GM03348 (cell line): ENCODE results near the gene ACAA1.
A peak's percentile ranks its signal among the peaks of the same experiment; 100 is the strongest.
"Not testable (repeated sequence)": the region's sequence is repeated elsewhere in the genome, so short reads cannot be mapped to it uniquely, and the experiment has no call there.

Experiments used
- DNase-seq: peaks from one replicate; pipeline ENCODE4 v3.0.0; 2012; ENCODE audit warnings: low spot score

The ACAA1 gene

GRCh38 chr3:38154033-38154494, 17.1 kb upstream of the ACAA1 start:
- peak; percentile 36 for DNase-seq

GRCh38 chr3:38153221-38153620, 16.3 kb upstream of the ACAA1 start:
- DNase-seq, result no peak

- no peak for DNase-seq
Observed at GRCh38 chr3:38152609-38153008, 15.7 kb upstream of the ACAA1 start.

GRCh38 chr3:38151667-38152265, 14.8 kb upstream of the ACAA1 start:
- no peak for DNase-seq

DNA sequence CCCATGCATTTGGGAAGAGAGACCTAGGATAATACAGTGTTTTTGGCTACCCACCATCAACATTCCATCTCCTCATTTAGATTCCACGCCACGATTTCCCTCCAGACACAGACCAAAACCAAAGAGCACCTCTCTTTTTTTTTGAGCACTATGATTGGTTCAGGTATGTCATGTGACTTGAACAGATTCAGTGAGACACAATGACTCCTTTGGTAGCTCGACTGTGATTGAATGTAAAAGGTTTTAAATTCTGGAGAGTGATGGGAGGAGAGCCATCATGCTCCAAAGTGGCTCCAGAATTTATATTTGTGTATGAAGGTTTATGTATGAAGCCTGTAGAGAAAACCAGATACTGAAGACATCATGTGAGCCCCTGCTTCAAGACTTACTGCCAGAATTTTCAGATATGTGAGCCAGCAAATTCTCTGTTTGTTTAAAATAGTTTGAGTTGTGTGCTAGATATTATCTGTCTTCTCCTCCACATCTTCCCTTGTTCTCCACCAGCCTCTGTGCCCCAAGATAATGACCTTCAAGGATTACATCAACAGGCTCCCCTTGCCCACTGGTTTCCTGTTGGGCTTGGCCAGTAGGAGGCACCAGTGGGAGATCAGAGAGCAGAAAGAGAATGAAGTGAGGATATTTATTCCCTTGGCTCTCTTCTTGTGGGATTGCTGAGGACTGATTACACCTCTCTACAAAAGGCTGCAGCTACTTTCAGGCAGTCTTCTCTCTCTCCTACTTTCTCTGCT, 14.0 kb upstream of the ACAA1 start:
- DNase-seq, result no peak

- DNase-seq, result no peak
Observed at GRCh38 chr3:38149708-38150107, 12.8 kb upstream of the ACAA1 start.

DNA sequence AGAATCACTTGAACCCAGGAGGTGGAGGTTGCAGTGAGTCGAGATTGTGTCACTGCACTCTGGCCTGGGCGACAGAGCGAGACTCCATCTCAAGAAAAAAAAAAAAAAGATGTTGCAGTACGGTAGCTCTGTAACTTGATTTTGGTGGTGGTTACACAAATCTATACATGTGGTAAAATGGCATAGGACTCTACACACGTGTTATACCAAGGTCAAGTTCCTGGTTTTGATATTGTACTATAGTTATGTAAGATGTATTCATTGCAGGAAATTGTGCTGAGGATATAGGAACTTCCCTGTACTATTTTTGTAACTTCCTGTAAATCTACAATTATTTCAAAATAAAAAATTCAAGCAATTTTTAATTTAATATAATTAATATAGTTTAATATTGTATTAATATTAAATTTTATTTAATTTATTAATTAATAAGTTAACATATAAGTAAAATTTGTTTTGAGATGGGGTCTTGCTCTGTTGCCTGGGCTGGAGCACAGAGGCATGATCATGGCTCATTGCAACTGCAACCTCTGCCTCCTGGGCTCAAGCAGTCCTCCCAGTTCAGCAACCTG, 11.5 kb upstream of the ACAA1 start:
- DNase-seq, result no peak

- DNase-seq, result no peak
Observed at GRCh38 chr3:38147421-38147820, 10.5 kb upstream of the ACAA1 start.

- DNase-seq, result no peak
Observed at GRCh38 chr3:38146504-38146903, 9.6 kb upstream of the ACAA1 start.

GRCh38 chr3:38143511-38143910, 6.6 kb upstream of the ACAA1 start:
- DNase-seq, result no peak

GRCh38 chr3:38142959-38143358, 6.0 kb upstream of the ACAA1 start:
- no peak for DNase-seq

- DNase-seq, result no peak
Observed at GRCh38 chr3:38141952-38142273, 5.0 kb upstream of the ACAA1 start.

GRCh38 chr3:38141173-38141951, 4.4 kb upstream of the ACAA1 start:
- DNase-seq, result no peak

- DNase-seq, result no peak
Observed at GRCh38 chr3:38140326-38141172, 3.6 kb upstream of the ACAA1 start.

- DNase-seq, result no peak
Observed at GRCh38 chr3:38139652-38140051, 2.7 kb upstream of the ACAA1 start.

- no peak for DNase-seq
Observed at GRCh38 chr3:38139191-38139590, 2.3 kb upstream of the ACAA1 start.

DNA sequence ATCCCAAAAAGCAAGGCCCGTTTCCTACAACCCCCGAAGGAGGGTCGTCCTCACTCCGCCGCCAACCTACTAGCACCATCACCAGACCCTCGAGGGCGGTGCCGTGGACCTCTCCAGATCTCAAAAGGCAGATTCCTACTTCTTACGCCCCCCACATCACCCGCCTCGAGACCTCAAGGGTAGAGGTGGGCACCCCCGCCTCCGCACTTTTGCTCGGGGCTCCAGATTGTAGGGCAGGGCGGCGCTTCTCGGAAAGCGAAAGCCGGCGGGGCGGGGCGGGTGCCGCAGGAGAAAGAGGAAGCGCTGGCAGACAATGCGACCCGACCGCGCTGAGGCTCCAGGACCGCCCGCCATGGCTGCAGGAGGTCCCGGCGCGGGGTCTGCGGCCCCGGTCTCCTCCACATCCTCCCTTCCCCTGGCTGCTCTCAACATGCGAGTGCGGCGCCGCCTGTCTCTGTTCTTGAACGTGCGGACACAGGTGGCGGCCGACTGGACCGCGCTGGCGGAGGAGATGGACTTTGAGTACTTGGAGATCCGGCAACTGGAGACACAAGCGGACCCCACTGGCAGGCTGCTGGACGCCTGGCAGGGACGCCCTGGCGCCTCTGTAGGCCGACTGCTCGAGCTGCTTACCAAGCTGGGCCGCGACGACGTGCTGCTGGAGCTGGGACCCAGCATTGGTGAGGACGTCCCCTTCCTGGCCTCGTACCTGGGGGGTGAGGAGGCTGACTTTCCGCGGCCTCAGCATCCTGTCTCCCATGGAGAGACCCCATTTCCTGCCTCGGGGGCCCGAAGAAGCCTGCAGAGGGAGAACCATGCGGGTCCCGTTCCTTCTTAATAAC, 1.6 kb upstream of the ACAA1 start, which contains the start of gene MYD88:
Gene MYD88, plus strand, starts transcription at position 313 of the 842 bp plus-strand sequence. Its CDS starts 40 bp downstream, at position 353.
- DNase-seq, result peak; percentile 77

DNA sequence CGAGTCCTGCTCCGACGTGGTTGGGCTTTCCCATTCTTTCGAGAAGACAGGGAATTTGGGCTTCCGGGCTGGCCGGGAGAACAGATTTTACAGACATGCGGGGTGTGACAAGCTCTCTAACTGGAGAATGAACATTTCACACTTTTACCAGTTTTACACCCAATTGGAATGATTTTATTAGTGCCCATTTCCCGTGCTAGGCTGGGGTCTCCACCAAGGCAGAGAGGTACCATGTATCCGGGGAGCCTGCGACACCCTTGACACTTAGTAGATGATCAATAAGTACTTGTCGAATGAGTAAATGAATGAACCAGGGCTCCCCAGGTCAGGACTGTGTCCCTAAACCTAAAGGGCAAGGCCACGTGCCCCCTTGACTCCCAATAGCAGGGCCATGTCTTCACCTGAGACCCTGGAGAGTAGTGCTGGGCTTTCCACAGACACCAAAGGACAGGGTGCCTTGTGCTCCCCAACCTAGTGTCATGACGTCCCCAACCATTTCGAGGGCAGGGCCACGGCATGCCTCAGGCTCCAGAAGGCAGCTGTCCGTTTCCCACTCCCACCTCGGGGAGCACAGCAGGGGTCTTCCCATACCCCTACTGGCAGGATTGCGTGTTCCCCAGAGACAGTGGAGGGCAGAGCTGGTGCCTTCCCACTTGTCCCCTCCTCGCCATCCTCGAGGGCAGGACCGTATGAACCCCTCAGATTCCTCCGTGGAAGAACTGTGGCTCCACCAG, 855 bp upstream of the ACAA1 start:
- DNase-seq, result no peak

DNA sequence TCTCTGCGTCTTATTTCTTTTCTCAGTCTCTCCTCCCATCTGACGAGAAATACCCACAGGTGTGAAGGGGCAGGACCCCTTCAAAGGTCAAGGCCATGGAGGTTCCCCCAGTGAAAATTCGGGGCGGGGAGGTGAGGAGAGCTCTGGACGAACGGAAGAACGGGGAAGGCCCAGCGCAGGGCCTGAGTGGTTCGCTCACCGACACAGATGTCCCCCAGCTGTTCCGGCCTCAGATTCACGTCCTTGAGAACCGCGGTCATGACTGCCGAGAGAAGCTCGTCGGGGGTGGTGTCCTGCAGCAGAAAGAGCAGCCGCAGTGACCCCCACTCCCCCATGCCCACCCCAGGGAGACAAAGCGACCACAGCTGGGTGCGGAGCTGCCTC, 542 bp downstream of the ACAA1 start:
- peak; percentile 48 for DNase-seq

DNA sequence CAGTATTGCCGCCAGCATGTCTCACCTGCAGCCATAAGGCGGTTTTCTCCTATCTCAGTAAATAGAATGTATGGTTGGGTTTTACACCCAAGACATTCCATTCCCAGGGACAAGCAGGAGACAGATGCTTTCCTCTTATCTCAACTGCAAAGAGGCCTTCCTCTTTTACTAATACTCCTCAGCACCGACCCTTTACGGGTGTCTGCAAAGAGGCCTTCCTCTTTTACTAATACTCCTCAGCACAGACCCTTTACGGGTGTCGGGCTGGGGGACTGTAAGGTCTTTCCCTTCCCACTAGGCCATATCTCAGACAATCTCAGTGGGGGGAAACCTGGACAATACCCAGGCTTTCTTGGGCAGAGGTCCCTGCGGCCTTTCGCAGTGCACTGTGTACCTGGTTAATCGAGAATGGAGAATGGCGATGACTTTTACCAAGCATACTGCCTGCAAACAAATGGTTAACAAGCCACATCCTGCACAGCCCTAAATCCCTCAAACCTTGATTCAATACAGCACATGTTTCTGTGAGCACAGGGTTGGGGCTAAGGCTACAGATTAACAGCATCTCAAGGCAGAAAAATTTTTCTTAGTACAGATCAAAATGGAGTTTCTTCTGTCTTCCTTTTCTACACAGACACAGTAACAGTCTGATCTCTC, 1.2 kb downstream of the ACAA1 start:
- not testable (repeated sequence) for DNase-seq
